GM15510 (cell line): ENCODE results near the gene PROCA1.

Experiments used
- POLR2A ChIP-seq: IDR thresholded peaks from 3 replicates; pipeline ENCODE4 v1.6.1; 2011; ENCODE audit warnings: borderline replicate concordance; ENCODE audit not compliant: insufficient read length; ENCODE audit errors: extremely low read depth

The PROCA1 gene

DNA sequence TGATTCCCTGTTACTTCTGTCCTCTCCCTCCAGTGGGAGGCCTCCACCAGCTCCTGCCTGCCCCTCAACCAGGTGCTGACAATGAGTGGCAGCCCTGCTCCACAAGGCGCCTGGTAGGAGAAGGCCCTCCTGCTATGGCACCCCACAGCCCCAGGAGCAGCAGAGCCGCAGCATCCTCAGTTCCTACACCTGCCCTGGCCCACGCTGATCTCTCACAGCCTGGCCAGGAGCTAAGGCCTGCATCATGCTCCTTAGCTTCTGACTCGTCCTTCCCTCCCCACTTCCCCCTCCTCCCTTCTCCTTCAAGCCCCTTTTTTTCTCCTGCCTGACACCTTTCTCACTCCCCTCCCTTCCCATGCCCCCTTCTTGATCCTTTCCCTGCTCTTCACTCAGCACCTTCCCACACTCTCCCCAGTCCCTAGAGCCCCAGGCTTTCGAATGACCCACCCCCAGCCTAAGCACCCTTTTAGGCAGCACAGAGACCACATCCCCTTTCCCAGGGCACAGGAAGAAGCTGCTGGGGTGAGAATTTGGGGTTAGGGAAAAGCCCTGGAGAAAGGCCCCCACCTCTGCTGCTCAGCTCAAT, 6.5 kb downstream of the PROCA1 start:
- TF ChIP-seq POLR2A: no peak

DNA sequence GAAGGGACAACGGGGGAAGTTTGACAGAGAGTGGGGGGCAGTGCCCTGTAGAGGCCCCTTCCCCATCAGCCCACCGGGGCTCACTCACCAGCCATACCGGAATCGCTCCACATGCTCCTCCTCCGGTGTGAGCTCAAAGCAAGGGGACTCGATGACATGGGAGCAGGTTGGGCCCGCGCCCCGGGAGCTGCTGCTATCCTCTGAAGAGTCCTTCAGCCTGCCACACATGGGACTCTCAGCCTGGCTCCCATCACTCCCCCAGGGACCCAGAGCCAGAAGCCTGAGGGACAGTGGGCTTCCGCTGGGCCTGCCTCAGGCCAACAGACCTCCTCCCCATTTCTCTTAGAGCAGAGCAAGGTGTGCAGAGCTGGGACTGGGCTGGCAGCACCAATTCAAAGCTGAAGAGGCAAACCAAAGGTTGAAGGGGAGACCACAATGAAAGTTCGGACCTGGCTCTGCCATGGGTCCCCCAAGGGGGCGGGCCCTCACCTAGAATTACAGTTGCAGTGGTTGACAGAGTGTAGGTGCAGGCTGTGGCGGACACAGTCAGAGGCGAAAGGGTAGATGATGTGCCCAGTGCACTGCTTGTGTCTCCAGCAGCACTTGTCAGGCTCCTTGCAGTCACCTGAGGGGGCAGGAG, 7.3 kb downstream of the PROCA1 start:
- TF ChIP-seq POLR2A: no peak

DNA sequence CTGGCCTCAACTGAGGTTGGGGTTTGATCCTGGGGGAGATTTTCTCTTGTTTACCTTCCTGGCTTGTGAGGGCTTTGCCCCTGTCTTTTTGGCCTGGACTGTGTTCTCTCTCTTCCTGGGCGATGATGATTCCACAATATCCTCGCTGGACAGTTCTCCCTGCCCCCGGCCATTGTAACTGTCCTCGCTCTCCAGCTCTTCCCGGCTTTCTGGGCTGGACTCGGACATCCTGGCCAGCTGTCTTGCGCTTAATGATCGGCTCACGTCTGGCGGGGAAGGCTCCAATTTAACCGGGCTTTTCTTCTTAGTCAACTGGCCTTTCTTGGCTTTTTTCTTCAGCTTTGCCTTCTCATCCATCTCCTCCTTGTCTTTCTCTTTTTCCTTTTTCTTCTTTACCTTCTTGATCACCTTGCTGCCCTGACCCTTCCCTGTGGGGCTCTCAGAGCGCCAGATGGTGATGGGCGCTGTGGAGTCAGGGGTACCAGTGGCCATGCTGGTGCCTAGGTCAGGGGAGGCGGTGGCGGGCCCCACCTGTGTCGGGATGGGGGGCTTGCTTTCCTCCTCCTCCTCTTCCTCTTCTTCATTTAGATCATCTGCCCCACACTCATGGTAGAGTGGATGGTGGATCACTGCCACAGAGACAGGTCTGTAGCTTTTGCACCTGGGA, 8.0 kb downstream of the PROCA1 start:
- TF ChIP-seq POLR2A: no peak

DNA sequence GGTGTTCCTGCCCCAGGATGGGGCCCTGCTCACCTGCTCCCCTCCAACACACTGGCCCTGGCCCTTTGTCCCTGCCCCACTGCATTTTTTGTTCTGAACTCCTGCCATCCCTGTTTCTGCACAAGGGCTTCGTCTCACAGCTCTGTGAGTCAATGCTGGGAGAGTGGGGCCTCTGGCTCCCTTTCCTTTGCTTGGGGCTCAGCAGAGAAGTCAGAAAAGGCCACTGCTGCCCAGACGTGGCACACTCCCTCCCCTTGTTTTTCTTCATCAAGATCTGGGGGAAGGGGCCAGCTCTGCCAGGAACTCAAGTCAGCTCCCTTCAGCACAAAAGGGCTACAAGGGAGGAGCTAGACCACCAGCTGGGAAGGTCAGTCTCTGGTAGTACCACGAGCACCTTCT, 8.9 kb downstream of the PROCA1 start:
- TF ChIP-seq POLR2A: no peak

DNA sequence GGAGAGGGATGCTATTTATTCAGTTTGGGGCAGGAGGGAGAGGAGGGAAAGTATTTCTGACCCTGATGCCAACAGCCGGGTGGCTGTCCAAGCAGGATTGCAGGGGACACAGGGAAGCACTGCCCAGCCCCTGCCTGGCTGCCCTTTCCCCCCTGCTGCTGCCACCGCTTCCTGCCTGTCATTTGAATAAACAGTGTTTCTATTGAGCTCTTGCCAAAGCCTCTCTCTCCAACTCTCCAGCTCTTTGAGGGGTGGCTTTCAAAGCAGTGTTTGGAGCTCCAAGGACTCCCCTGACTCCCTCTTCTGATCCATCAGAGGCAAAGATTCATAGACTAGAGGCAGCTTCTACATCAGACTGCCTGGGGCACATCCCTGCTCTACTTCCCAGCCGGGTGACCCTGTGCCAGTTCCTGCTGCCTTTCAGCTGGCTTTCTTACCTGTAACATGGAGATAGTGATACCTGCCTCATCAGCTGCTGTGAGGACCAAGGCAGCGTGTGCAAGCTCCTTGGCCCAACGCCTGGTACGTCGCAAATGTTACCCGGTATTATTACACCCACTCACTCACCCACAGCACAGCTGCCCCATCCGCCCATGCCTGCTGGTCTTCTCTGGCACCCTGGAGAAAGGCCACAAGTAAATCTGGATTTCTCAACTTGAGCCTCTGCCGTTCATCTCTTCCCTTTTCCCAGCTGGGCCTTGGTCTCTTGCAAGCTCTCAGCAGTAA, 9.5 kb downstream of the PROCA1 start:
- no peak for TF ChIP-seq POLR2A

DNA sequence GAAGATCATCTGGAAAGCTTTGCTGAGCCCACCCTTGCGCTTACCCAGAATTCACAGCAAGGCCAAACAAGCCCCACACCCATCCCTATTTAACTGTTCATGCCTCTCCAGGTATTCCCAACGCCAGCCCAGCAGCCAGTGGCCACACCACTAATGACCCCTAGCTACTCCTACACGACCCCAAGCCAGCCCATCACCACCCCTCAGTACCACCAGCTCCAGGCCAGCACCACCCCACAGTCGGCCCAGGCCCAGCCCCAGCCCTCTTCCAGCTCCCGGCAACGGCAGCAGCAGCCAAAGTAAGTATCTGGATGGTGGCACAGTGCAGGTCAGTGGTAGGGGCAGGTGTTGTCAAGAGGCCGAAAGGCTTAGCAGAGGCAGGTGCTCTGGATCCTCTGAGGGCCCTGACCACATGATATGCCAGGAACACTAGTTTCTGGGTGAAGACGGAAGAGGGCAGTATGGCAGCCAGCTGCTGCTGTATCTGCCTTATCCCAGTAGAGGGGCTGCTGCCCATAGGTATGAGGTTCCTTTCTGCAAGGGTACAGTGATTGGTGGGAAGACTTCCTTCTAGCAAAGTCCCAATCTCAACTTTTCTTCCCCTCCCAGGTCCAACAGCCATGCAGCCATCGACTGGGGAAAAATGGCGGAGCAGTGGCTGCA, 10.7 kb downstream of the PROCA1 start:
- no peak for TF ChIP-seq POLR2A

DNA sequence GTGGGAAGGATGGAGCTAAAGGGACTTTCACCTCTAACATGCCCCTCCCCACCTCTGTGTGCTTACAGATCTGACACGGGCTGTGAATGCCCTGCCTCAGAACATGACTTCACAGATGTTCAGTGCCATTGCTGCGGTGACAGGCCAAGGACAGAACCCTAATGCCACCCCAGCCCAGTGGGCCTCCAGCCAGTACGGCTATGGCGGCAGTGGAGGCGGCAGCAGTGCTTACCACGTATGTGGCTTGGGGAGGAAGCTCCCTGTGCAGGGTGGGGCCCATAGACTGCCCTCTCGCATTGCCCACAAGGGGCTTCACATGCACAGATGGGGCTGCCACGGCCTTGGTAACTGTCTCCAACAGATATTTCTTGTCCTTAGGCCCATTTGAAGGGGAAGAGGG, 11.4 kb downstream of the PROCA1 start:
- no peak for TF ChIP-seq POLR2A

DNA sequence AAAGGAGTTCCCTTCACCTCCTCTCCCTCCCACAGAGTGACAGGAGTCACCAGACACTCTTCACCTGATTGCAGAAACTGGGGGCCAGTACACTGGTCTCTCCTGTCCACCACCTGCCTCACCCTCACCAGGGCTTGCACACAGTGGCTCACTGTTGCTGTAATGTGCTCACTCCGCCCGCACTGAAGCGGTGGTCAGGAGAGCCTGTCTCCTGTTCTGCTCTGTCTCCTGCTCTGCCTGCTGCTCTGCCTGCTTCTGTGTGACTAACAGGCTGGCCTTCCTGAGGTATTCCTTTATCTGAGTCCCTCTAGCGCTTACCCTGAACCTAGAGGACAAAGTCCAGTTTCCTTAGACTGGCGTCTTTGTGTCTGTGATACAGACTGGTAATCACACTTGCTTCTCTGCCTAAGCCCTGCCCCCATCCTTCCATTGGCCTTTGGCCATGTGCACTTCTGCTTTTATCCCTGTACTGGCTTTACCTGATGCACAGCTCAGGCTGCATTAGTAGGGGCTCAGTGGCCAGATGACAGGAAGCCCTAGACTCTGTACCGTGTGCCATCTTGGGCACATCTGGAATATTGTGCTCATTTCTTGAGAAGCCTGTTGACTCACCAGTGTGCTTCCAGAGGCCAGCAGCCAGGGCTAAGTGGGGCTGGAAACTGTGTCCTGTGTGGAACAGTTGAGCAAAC, 13.3 kb downstream of the PROCA1 start:
- no peak for TF ChIP-seq POLR2A

DNA sequence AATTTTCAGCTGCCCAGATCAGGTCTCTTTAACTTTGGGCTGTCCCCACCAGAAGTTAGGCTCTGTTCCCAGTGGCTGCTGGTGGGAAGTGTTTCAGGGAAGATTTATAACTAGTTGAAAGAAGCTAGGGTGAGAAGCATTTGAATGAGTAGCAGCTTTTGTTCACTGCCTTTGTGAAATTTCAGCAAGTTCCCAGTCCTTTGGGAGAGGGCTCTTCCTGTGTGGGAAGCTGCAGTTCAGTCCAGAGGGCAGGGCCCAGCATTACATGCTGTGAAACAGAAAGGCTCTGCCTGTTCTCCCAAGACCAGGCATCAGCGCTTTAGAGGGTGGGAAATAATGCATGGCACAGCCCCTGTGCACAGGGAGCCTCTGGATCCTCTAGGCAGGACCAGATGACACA, 17.8 kb downstream of the PROCA1 start:
- TF ChIP-seq POLR2A: no peak

DNA sequence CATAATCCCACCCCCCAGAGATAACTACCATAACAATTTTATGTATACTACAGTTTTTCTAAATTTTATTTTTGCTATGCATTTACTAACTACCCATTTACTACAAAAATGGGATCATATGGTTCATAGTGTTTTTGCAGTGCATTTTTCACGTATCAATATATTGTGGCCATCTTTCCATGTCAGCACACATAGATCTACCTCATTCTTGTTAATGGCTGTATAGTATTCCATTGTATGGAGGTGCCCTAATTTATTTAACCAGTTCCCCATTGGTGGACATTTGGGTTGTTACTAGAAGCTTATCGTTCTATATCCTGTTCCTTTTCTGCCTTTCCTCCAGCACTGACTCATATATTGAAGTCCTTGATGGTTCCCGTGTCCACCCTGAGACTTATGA, 22.7 kb downstream of the PROCA1 start:
- TF ChIP-seq POLR2A: no peak

DNA sequence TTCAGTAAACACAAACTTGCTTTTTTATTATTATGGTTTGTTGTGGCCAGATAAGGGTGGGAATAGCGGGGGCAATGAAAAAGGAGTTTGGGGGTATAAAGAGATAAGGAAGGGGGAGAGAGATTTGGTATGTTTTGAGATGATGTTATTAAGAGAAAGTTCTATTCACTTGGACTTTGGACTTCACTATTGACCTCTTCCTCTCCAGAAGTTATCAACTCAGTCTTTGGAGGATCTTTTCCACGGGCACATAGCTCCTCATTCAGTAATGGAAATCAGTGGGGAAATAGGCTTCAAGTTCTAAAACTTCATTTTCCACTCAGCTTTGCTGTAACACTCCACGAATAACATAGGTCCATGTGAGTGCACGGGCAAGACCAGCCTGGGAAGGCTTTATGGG, 23.2 kb downstream of the PROCA1 start:
- no peak for TF ChIP-seq POLR2A

DNA sequence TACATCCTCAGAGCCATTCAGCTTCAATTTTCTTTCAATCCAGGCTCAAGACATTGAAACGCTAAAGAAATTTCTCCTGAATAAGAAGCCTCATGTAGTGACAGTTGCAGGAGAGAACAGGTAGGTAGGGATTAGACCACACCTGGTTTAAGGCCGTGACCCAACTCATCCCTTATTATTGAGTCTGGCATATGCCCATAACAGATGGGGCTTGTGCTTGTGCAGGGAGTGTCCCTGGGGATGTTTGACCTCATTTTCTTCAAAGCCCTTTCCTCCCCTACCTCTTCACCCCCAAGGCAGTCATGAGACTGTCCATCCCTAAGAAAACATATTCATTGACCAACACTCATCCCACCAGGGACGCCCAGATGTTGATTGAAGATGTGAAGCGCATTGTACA, 25.4 kb downstream of the PROCA1 start:
- TF ChIP-seq POLR2A: no peak

DNA sequence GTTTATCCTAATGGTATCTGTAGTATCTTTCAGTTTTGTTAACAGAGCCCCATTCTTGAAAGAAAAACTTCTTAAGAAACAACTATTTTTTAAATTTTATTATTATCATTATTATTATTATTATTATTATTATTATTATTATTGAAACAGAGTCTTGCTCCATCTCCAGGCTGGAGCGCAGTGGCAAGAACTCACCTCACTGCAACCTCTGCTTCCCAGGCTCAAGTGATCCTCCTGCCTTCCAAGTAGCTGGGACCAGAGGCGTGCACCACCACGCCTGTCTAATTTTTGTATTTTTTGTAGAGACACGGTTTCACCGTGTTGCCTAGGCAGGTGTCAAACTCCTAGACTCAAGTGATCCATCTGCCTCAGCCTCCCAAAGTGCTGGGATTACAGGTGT, 26.3 kb downstream of the PROCA1 start:
- TF ChIP-seq POLR2A: no peak

DNA sequence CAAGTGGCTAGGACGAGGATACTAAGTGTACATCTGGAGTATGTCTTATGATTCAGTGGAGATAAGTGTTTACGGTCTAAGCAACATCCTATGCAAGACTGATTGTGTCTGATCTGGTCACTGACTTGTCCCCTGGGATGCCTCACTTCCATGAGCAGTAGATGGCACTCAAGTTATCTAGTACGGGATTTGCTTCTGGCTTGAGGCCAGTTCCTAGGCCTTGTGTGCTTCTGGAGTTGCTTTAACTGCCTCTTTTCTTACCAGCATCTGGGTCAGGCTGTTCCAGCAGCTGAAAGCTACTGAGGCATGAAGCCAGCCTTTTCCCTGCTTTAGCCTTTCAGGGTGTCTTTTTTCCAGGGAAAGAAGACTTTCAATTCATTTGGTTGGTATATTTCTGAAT, 26.7 kb downstream of the PROCA1 start:
- TF ChIP-seq POLR2A: no peak
